Measurements from ENCODE around the gene GHITM. TPM values are rescaled to one million over a fixed set of nuclear protein-coding genes. Genes with fewer than 3 reads are reported as not detected.

The GHITM gene
- polyA plus RNA-seq, 1 of the 3 experiments (the other 2 are of a cell fraction), result 113 TPM

- POLR2A ChIA-PET, result no interaction called here
- TF ChIP-seq RAD21 (IDR thresholded peaks at IDR 0.05; ENCODE audit: low read length) (no peak), MAX (IDR thresholded peaks at IDR 0.05; ENCODE audit: low read depth) (no peak), POLR2AphosphoS5 (IDR thresholded peaks at IDR 0.05; ENCODE audit: low read depth, low read length) (no peak), TCF12 (IDR thresholded peaks at IDR 0.05) (no peak), IRF3 (IDR thresholded peaks at IDR 0.05; ENCODE audit: low read depth, low read length) (no peak), GATA2 (CRISPR knock-in tag; IDR thresholded peaks at IDR 0.05) (no peak), NRF1 (IDR thresholded peaks at IDR 0.05; ENCODE audit: low read depth, low read length) (no peak), FOSL2 (IDR thresholded peaks at IDR 0.05; ENCODE audit: borderline replicate concordance, low read depth) (no peak), TEAD4 (IDR thresholded peaks at IDR 0.05; ENCODE audit: borderline replicate concordance, insufficient read depth) (no peak), SMC3 (IDR thresholded peaks at IDR 0.05; ENCODE audit: low read depth, low read length) (no peak), NFIC (IDR thresholded peaks at IDR 0.05; ENCODE audit: borderline replicate concordance) (no peak), CTCF (IDR thresholded peaks at IDR 0.05) (no peak), GABPA (IDR thresholded peaks at IDR 0.05; ENCODE audit: low read depth) (no peak), FOXM1 (IDR thresholded peaks at IDR 0.05; ENCODE audit: low read depth) (no peak), YY1 (IDR thresholded peaks at IDR 0.05; ENCODE audit: low read depth) (no peak), TAF1 (IDR thresholded peaks at IDR 0.05; ENCODE audit: borderline replicate concordance, low read depth, low read length) (no peak)
- 80% methylated on average over 20 of the region's 20 CpGs for WGBS (ENCODE audit: low lambda C conversion rate)
- H3K36me3 ChIP-seq (replicated peaks in 1 of 2; ENCODE audit: control insufficient read depth in 1 of 2, insufficient read depth in 2 of 2, low read length in 1 of 2), result peaks cover 23 to 24% of the 10 kb centered on the region in 2 experiments
- H3K79me2 ChIP-seq (ENCODE audit: insufficient read depth), result peaks cover 39% of the 10 kb centered on the region
- peak overlapping the region; percentile 64 for H3K9ac ChIP-seq
- H2AFZ ChIP-seq (ENCODE audit: low read depth), result peak overlapping the region; percentile 99
- CTCF ChIA-PET, result interaction anchor here (0.8 to 1.4 kb wide), 6 partner anchors 9 to 67 kb away, joined by 3 to 7 read pairs (median 3); no protein-coding TSS in a partner anchor
- H3K9me2 ChIP-seq, result no peaks in the 10 kb centered on the region
- H3K27me3 ChIP-seq (ENCODE audit: insufficient read depth), result no peaks in the 10 kb centered on the region
- peak overlapping the region; percentile 70; the same call in 1 of the 2 replicates for H3K4me2 ChIP-seq
- H3K4me1 ChIP-seq (ENCODE audit: control insufficient read depth in 1 of 2, insufficient read depth in 2 of 2, low read depth in 1 of 2, low read length in 1 of 2), result peaks cover 8 to 10% of the 10 kb centered on the region in 2 experiments; a peak in 3 of 4 replicates
- peak overlapping the region; percentile 66 to 76 for H3K27ac ChIP-seq (ENCODE audit: low read depth in 2 of 2, low read length in 1 of 2)
- no peaks in the 10 kb centered on the region for H3F3A ChIP-seq (replicated peaks; ENCODE audit: insufficient read depth)
- H3K9me3 ChIP-seq, result no peaks in the 10 kb centered on the region
- peak; percentile 34 for DNase-seq
- peak overlapping the region; percentile 96 to 100 for H3K4me3 ChIP-seq (ENCODE audit: low read depth in 2 of 2, low read length in 1 of 2)
- H4K20me1 ChIP-seq (ENCODE audit: insufficient read depth), result no peaks in the 10 kb centered on the region
Measured at GRCh38 chr10:84138478-84139125, 707 bp upstream of the GHITM start.
